NCI-H1092 treated with DMSO at 0.1 percent for 48 hours (cell line): ENCODE data around the gene BRMS1L.
A peak's percentile ranks its signal among the peaks of the same experiment; 100 is the strongest.
"Not testable (repeated sequence)": the region's sequence is repeated elsewhere in the genome, so short reads cannot be mapped to it uniquely, and the experiment has no call there.

Experiments used
- DNase-seq: peaks from one replicate; lab custom pipeline; 2025; lab: John Stamatoyannopoulos, UW

The BRMS1L gene

GRCh38 chr14:35821564-35822411 is 4.3 kb upstream of the BRMS1L start:
- peak; percentile 48 for DNase-seq

GRCh38 chr14:35822501-35822900 is 3.6 kb upstream of the BRMS1L start:
- DNase-seq, result no peak

DNA sequence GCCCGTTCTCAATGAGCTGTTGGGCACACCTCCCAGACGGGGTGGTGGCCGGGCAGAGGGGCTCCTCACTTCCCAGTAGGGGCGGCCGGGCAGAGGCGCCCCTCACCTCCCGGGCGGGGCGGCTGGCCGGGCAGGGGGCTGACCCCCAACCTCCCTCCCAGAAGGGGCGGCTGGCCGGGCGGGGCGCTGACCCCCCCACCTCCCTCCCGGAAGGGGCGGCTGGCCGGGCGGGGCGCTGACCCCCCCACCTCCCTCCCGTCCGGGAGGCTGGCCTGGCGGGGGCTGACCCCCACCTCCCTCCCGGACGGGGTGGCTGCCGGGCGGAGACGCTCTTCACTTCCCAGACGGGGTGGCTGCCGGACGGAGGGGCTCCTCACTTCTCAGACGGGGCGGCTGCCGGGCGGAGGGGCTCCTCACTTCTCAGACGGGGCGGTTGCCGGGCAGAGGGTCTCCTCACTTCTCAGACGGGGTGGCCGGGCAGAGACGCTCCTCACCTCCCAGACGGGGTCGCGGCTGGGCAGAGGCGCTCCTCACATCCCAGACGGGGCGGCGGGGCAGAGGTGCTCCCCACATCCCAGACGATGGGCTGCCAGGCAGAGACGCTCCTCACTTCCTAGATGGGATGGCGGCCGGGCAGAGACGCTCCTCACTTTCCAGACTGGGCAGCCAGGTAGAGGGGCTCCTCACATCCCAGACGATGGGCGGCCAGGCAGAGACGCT is 1.5 kb upstream of the BRMS1L start:
- not testable (repeated sequence) for DNase-seq

DNA sequence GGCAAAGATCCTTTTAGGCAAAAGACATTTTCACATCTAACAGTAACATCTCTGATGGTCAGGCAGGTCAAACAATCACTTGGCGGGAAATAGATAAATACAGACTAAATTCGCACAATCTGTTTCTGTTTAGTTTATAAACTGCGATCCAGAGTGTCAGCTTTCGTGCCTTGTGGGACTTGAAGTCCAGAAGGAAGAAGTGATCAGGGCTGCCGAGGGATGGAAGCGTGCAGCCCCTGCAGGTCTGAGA is 245 bp upstream of the BRMS1L start:
- no peak for DNase-seq

DNA sequence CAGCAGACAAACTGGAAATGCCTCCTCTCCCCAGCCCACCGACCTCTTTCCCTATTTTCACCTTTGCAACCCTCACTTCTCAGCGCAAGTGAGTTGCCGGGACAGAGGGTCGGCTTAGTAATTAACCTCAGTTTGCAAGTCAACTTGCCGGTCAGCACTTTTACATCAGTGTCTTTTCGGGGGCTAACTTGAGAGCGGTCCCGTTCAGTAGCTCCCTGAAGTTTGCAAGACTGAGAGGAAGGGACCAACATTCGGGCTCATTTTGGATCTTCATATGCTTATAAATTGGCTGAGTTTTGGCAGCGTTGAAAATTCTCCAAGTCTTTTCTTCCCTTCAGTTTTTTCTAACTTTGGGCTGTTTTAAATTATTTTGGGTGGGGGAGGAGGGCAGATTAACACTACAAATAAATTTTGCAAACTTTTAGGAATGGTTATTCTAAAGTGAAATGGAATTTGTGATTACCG is 846 bp downstream of the BRMS1L start:
- DNase-seq, result no peak

GRCh38 chr14:35827678-35828472 is 1.7 kb downstream of the BRMS1L start:
- no peak for DNase-seq

- DNase-seq, result no peak
Measured at GRCh38 chr14:35829449-35829848, 3.3 kb downstream of the BRMS1L start.

DNA sequence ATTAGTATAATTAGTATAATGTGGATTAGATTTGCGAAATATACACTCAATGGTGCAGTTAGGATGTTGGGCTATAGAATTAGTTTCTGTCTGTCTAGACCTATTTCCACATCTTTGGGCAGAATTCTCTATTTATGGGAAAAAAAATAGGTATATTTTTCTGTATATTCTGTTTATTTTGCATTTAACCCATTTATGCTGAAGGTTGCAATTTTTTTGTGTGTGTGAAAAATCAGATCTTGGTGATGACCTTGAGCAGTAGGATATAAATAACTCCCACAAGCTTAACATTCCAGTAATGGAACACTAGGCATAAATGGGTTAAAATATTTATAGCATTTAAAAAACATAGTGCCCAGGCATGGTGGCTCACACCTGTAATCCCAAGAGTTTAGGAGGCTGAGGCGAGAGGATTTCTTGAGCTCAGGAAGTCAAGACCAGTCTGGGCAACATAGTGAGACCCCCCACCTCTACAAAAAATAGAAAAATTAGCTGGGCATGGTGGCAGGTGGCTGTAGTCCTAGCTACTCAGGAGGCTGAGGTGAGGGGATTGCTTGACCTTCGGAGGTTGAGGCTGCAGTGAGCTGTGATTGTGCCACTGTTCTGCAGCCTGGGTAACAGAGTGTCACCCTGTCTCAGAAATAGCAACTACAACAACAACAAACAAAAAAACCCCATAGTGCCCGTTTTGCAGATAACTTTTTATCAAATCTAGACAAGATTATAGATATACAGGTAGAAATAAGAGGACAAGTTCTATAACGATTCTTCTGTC is 9.3 kb downstream of the BRMS1L start:
- DNase-seq, result no peak

GRCh38 chr14:35841704-35842103 is 15.6 kb downstream of the BRMS1L start:
- not testable (repeated sequence) for DNase-seq

DNA sequence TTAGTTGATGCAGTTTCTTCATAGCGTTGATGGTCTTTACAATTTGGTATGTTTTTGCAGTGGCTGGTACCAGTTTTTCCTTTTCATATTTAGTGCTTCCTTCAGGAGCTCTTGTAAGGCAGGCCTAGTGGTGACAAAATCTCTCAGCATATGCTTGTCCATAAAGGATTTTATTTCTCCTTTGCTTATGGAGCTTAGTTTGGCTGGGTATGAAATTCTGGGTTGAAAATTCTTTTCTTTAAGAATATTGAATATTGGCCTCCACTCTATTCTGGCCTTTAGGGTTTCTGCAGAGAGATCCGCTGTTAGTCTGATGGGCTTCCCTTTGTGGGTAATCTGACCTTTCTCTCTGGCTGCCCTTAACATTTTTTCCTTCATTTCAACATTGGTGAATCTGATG is 16.1 kb downstream of the BRMS1L start:
- not testable (repeated sequence) for DNase-seq

DNA sequence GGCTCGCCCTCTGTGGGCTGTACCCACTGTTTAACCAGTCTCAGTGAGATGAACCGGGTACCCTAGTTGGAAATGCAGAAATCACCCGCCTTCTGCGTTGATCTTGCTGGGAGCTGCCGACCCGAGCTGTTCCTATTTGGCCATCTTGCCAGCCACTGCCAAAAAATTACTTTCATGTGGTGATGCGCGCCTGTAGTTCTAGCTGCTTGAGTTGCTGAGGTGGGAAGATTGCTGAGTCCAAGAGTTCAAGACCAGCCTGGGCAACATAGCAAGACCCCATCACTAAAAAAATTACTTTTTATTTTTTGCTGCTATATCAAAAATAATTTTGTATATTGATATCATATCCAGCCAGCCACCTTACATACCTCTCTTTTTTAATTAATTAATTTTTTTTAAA is 18.4 kb downstream of the BRMS1L start:
- DNase-seq, result no peak

- no peak for DNase-seq
Measured at GRCh38 chr14:35847636-35848035, 21.5 kb downstream of the BRMS1L start.

GRCh38 chr14:35849122-35849521 is 23.0 kb downstream of the BRMS1L start:
- no peak for DNase-seq

GRCh38 chr14:35851823-35852222 is 25.7 kb downstream of the BRMS1L start:
- no peak for DNase-seq

GRCh38 chr14:35853225-35853624 is 27.1 kb downstream of the BRMS1L start:
- no peak for DNase-seq

GRCh38 chr14:35854696-35855270 is 28.6 kb downstream of the BRMS1L start:
- no peak for DNase-seq

DNA sequence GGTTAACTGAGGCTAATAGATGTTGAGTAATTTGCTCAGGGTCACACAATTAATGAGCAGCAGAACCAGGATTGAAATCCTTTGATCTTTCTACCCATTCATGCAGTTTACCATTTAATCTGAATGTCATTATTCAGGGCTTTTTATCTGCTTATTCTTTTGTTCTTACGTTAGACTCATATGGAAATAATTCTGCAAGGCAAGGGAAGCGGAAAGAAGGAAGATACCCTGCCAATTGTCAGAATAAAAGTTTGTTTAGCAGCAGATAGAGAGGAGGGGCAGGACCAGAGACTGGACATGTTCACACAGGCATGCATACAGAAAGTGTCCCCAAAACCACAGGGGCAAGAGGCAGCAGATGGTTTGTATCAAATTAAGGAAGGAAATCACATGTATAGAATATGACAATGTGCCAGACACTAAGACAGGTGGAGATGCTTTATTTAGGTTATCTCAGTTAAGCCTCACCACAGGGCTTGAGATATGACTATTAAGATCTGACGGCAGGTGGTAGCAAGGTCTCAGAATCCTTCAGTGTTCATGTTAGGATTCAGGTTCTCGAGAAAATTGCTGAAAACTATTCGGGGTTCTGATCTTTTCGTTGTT is 29.8 kb downstream of the BRMS1L start:
- DNase-seq, result no peak

- DNase-seq, result no peak
Measured at GRCh38 chr14:35858521-35859209, 32.5 kb downstream of the BRMS1L start.

DNA sequence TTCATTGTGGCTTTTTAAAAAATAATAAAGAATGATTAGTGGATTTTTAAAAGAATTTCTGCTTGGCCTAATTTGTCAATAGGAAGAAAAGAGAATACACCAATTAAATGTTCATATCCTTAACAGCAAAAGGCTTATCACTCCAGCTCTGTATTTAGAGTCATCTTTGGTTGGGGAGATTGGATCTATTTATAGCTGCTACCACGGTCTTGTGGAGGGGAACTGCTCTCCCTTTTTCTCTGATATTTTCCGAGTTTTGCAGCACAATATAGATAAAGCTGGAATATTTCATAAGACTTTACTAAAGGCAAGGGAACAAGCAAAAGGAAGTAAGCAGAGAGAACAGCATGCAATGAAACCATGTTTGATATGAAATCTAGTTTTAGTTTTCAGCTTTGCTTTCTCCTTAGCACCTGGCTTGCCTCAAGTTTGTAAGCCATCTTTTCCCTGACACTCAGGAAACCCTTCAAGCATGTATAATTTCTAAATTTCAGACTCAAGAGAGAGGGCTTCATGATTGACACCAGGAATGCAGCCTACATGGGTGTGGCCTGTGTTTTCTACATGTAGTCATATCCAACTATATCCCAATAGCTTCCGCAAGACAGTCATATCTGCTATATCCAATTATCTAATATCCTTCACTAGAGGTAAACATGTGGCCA is 35.2 kb downstream of the BRMS1L start:
- no peak for DNase-seq
